Lower leg skin (tissue), 3 donors: Measurements from ENCODE around the gene FCER2.

Source experiments
- CTCF ChIP-seq, 3 donors: fragments of 450-650 bp; IDR thresholded peaks; one replicate each; pipeline ENCODE4 v1.5.1; 2016; ENCODE audit warnings: antibody characterized with exemption in 3 of 3, mild to moderate bottlenecking in 3 of 3, moderate library complexity in 2 of 3
- POLR2A ChIP-seq, 2 donors: fragments of 450-650 bp; IDR thresholded peaks; one replicate each; pipeline ENCODE4 v1.6.1; 2016 to 2017; ENCODE audit warnings: antibody characterized with exemption in 2 of 2, mild to moderate bottlenecking in 1 of 2, moderate library complexity in 1 of 2

DNA sequence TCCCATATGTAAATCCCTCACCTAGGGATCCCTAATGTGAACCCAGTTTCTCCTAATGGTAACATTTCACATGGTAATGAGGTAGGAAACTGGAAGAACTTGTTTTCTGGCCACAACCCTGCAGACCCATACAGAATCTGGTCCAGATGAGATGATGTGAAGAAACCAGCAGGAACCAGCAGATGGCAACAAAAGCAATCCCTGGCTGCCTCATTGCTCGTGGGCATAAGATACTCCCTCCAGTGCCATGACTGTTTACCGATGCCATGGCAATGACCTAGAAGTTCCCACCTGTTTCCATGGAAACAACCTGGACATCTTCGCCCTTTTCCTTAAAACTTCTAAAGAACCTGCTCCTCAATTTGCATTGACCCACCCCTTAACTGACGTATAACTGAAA is 46.8 kb upstream of the FCER2 start:
- TF ChIP-seq CTCF (IDR thresholded peaks at IDR 0.05) (no peak), POLR2A (IDR thresholded peaks at IDR 0.05) (no peak)
